Colonic mucosa (tissue), 4 donors: ENCODE data around the gene ZNF296. TPM values are rescaled to one million over a fixed set of nuclear protein-coding genes. Genes with fewer than 3 reads are reported as not detected.

Experiments
- DNase-seq: peaks from one replicate; pipeline ENCODE4 v3.0.0-alpha.2; 2020
- H3K27ac ChIP-seq: fragments of 200-600 bp; one replicate; pipeline ENCODE4 v1.8.0; 2021
- H3K27me3 ChIP-seq: fragments of 200-600 bp; one replicate; pipeline ENCODE4 v1.8.0; 2021
- H3K36me3 ChIP-seq: fragments of 200-600 bp; one replicate; pipeline ENCODE4 v1.8.0; 2021
- H3K4me1 ChIP-seq: fragments of 200-600 bp; one replicate; pipeline ENCODE4 v1.8.0; 2021; ENCODE audit warnings: mild to moderate bottlenecking
- H3K4me3 ChIP-seq: fragments of 200-600 bp; one replicate; pipeline ENCODE4 v1.8.0; 2021
- H3K9ac ChIP-seq, 2 donors: one replicate each; pipeline ENCODE4 v1.7.0; 2013; ENCODE audit warnings: control low read depth in 2 of 2, low read depth in 2 of 2, low read length in 2 of 2
- H3K9me3 ChIP-seq: fragments of 200-600 bp; one replicate; pipeline ENCODE4 v1.8.0; 2021
- CTCF ChIP-seq: fragments of 200-600 bp; IDR thresholded peaks from one replicate; pipeline ENCODE4 v1.8.0; 2022; ENCODE audit warnings: antibody characterized with exemption, mild to moderate bottlenecking
- intact Hi-C: fragments of 100-400 bp; cut with DNase I; formaldehyde crosslinking; loops from one replicate; pipeline ENCODE4 v1.14.1; 2022
- total RNA-seq, 2 donors: library from RNA; stranded (reverse); fragmentation: NEBNext Ultra II Directional in 1 of 2; extraction: Animal tissue kit (Norgen Biotek cat#: 25700) in 1 of 2; gene quantifications; one replicate each; pipeline ENCODE4 v1.2.1, GENCODE V29; 2021
- donor health status: healthy.
- donor health status: DM: no; HTN: no; CAD: no.
- donor health status: DM: no; HTN: no; CAD: no.

ZNF296 gene
- total RNA-seq, 2 donors from 2014 or later: 3.4 to 7.0 TPM

GRCh38 chr19:45040059-45040771 lies 36.1 kb downstream of the ZNF296 start:
- H3K4me3 ChIP-seq: peak overlapping the region; percentile 94
- intact Hi-C loops: no loop called here
- no peak for DNase-seq
- H3K4me1 ChIP-seq: peaks cover 14% of the 10 kb centered on the region
- no peak for TF ChIP-seq CTCF
- peak overlapping the region; percentile 38 to 90 for H3K9ac ChIP-seq
- H3K9me3 ChIP-seq: no peaks in the 10 kb centered on the region
- H3K36me3 ChIP-seq: peaks cover 5% of the 10 kb centered on the region
- no peak overlapping the region for H3K27ac ChIP-seq
- H3K27me3 ChIP-seq: no peaks in the 10 kb centered on the region

- peak; percentile 93 for DNase-seq
- H3K27me3 ChIP-seq: no peaks in the 10 kb centered on the region
- peaks cover 13% of the 10 kb centered on the region for H3K4me1 ChIP-seq
- H3K4me3 ChIP-seq: peak within 1 kb of the TSS; percentile 94
- H3K9me3 ChIP-seq: no peaks in the 10 kb centered on the region
- intact Hi-C loops: no loop called here
- no peak for TF ChIP-seq CTCF
- peaks cover 5% of the 10 kb centered on the region for H3K36me3 ChIP-seq
- H3K27ac ChIP-seq: peak within 1 kb of the TSS; percentile 98
- peak within 1 kb of the TSS; percentile 90 to 96 for H3K9ac ChIP-seq
These were observed 37.1 kb downstream of the ZNF296 start, which contains the start of gene CLASRP for GRCh38 chr19:45038931-45039893. CLASRP (plus strand) TSS chr19:45039045; CDS start chr19:45040213, 1,168 bp downstream.

- Histone ChIP-seq H3K27ac (no peak overlapping the region), H3K4me3 (no peak overlapping the region), H3K4me1 (peaks cover 13% of the 10 kb centered on the region), H3K36me3 (peaks cover 5% of the 10 kb centered on the region), H3K9me3 (no peaks in the 10 kb centered on the region), H3K27me3 (no peaks in the 10 kb centered on the region), H3K9ac (no peak overlapping the region)
- no peak for TF ChIP-seq CTCF
- intact Hi-C loops: no loop called here
- DNase-seq: no peak
These were observed 38.7 kb downstream of the ZNF296 start for GRCh38 chr19:45037393-45038169.

- Histone ChIP-seq H3K9me3 (no peaks in the 10 kb centered on the region), H3K36me3 (peaks cover 1% of the 10 kb centered on the region), H3K27me3 (no peaks in the 10 kb centered on the region), H3K4me3 (no peak overlapping the region), H3K27ac (no peak overlapping the region), H3K9ac (no peak overlapping the region), H3K4me1 (peaks cover 13% of the 10 kb centered on the region)
- TF ChIP-seq CTCF: no peak
- intact Hi-C loops: no loop called here
- no peak for DNase-seq
These were observed 40.5 kb downstream of the ZNF296 start for GRCh38 chr19:45035755-45036154.

- intact Hi-C loops: no loop called here
- Histone ChIP-seq H3K27me3 (no peaks in the 10 kb centered on the region), H3K27ac (no peak overlapping the region), H3K4me3 (no peak overlapping the region), H3K4me1 (no peaks in the 10 kb centered on the region), H3K36me3 (peaks cover 6% of the 10 kb centered on the region), H3K9me3 (no peaks in the 10 kb centered on the region), H3K9ac (no peak overlapping the region)
- no peak for DNase-seq
- TF ChIP-seq CTCF: no peak
These were observed 43.9 kb downstream of the ZNF296 start for GRCh38 chr19:45032421-45032820.
